Stimulated activated naive CD4-positive, alpha-beta T cell treated with Interleukin-2 at 50 U/mL for 16 hours (primary cell): ENCODE data around the gene UTP11.

Source experiments
- DNase-seq: peaks from one replicate; lab custom pipeline; 2025; lab: John Stamatoyannopoulos, UW

Gene UTP11

GRCh38 chr1:38003261-38004250, 9.0 kb upstream of the UTP11 start:
- no peak for DNase-seq

- DNase-seq = peak; percentile 27
Observed at GRCh38 chr1:38004284-38005108, 8.0 kb upstream of the UTP11 start.

GRCh38 chr1:38005195-38006007, 7.1 kb upstream of the UTP11 start, which contains the start of gene FHL3:
Gene FHL3 (minus strand): TSS chr1:38005514. CDS start chr1:37999412, 6,102 bp downstream.
- peak; percentile 54 for DNase-seq

- DNase-seq = no peak
Observed at GRCh38 chr1:38006008-38006828, 6.3 kb upstream of the UTP11 start.

GRCh38 chr1:38009088-38009840, 3.3 kb upstream of the UTP11 start:
- DNase-seq = peak; percentile 47

- no peak for DNase-seq
Observed at GRCh38 chr1:38009841-38010180, 2.7 kb upstream of the UTP11 start.

- DNase-seq = no peak
Observed at GRCh38 chr1:38013227-38013622, 691 bp downstream of the UTP11 start.

- no peak for DNase-seq
Observed at GRCh38 chr1:38014171-38014570, 1.6 kb downstream of the UTP11 start.

GRCh38 chr1:38014724-38015424, 2.3 kb downstream of the UTP11 start:
- no peak for DNase-seq

- DNase-seq = no peak
Observed at GRCh38 chr1:38015978-38016725, 3.6 kb downstream of the UTP11 start.

GRCh38 chr1:38018864-38019343, 6.4 kb downstream of the UTP11 start:
- DNase-seq = no peak

- DNase-seq = no peak
Observed at GRCh38 chr1:38020396-38020795, 7.9 kb downstream of the UTP11 start.

GRCh38 chr1:38021969-38022368, 9.4 kb downstream of the UTP11 start:
- DNase-seq = no peak

GRCh38 chr1:38022810-38023209, 10.3 kb downstream of the UTP11 start:
- DNase-seq = no peak

- DNase-seq = no peak
Observed at GRCh38 chr1:38025233-38025632, 12.7 kb downstream of the UTP11 start.

GRCh38 chr1:38025664-38026063, 13.1 kb downstream of the UTP11 start:
- no peak for DNase-seq

- DNase-seq = peak; percentile 50
Observed at GRCh38 chr1:38026592-38027200, 14.2 kb downstream of the UTP11 start.
